ENCODE data around the gene PLCB1.

GRCh38 chr20:8522168-8522567, 390.1 kb downstream of the PLCB1 start:
- TF ChIP-seq EZH2 (IDR thresholded peaks at IDR 0.05), result no peak
- no peak for TF ChIP-seq POLR2AphosphoS5 (IDR thresholded peaks at IDR 0.05; ENCODE audit: borderline replicate concordance, low read depth, low read length)

Measured in SK-N-MC (cell line).